Hepatocyte (in vitro differentiated cells): Measurements from ENCODE around the gene MLPH. TPM values are rescaled to one million over a fixed set of nuclear protein-coding genes. Genes with fewer than 3 reads are reported as not detected.

Experiments
- DNase-seq: peaks from one replicate; pipeline ENCODE4 v3.0.0-alpha.2; 2016; ENCODE audit warnings: low spot score
- H2AFZ ChIP-seq: fragments of 200-600 bp; sonication (generic); 2 replicates; pipeline ENCODE4 v1.6.0; 2016; ENCODE audit warnings: antibody characterized with exemption, mild to moderate bottlenecking
- H3K27ac ChIP-seq: fragments of 200-600 bp; sonication (generic); 2 replicates; pipeline ENCODE4 v1.5.1; 2016; ENCODE audit warnings: mild to moderate bottlenecking
- H3K27me3 ChIP-seq: fragments of 200-600 bp; sonication (generic); 2 replicates; pipeline ENCODE4 v1.6.1; 2016
- H3K36me3 ChIP-seq: fragments of 200-600 bp; sonication (generic); replicated peaks from 2 replicates; pipeline ENCODE4 v1.5.1; 2016; ENCODE audit warnings: low read depth; ENCODE audit not compliant: insufficient read depth
- H3K4me1 ChIP-seq: fragments of 200-600 bp; sonication (generic); 2 replicates; pipeline ENCODE4 v1.5.1; 2016; ENCODE audit warnings: mild to moderate bottlenecking, moderate library complexity; ENCODE audit not compliant: insufficient read depth
- H3K4me2 ChIP-seq: fragments of 200-600 bp; sonication (generic); 2 replicates; pipeline ENCODE4 v1.6.0; 2016
- H3K4me3 ChIP-seq: fragments of 200-600 bp; sonication (generic); 2 replicates; pipeline ENCODE4 v1.5.1; 2016; ENCODE audit warnings: mild to moderate bottlenecking
- H3K79me2 ChIP-seq: fragments of 200-600 bp; sonication (generic); 2 replicates; pipeline ENCODE4 v1.6.0; 2017; ENCODE audit warnings: mild to moderate bottlenecking
- H3K9me2 ChIP-seq: fragments of 200-600 bp; sonication (generic); replicated peaks from 2 replicates; pipeline ENCODE4 v1.6.0; 2017; ENCODE audit warnings: mild to moderate bottlenecking; ENCODE audit not compliant: insufficient read depth
- H3K9me3 ChIP-seq: fragments of 200-600 bp; sonication (generic); 2 replicates; pipeline ENCODE4 v1.5.1; 2016; ENCODE audit warnings: low read depth, mild to moderate bottlenecking
- H4K20me1 ChIP-seq: fragments of 200-600 bp; sonication (generic); 2 replicates; pipeline ENCODE4 v1.6.0; 2016; ENCODE audit warnings: mild to moderate bottlenecking; ENCODE audit not compliant: insufficient read depth, poor library complexity, severe bottlenecking
- EZH2 ChIP-seq: fragments of 200-600 bp; sonication (generic); IDR thresholded peaks from 2 replicates; pipeline ENCODE4 v1.6.1; 2016; ENCODE audit warnings: antibody characterized with exemption, mild to moderate bottlenecking, borderline replicate concordance
- EZH2phosphoT487 ChIP-seq: fragments of 200-600 bp; sonication (generic); IDR thresholded peaks from one replicate; pipeline ENCODE4 v1.6.1; 2018; ENCODE audit warnings: antibody characterized with exemption, mild to moderate bottlenecking, low read depth, moderate library complexity; ENCODE audit not compliant: unreplicated experiment, severe bottlenecking
- WGBS: methylation state at CpG from one replicate; pipeline ENCODE4 v1.1.6; 2016; ENCODE audit warnings: low lambda C conversion rate; ENCODE audit errors: missing lambda C conversion rate; 5-methylcytosine and 5-hydroxymethylcytosine counted together
- polyA plus RNA-seq: library from polyadenylated mRNA; unstranded; fragments of >200 nt; fragmentation: Nextera tagmentation; extraction: Ambion mirVana; gene quantifications from 2 replicates; pipeline ENCODE4 v1.2.1, GENCODE V29; 2016
- total RNA-seq: library from RNA; depleted of rRNA; stranded (reverse); fragments of >200 nt; gene quantifications from 2 replicates; pipeline ENCODE4 v1.2.3, GENCODE V29; 2014
- TF ChIP-seq, protein P1 (sequence below): fragments of 200-600 bp; sonication (generic); IDR thresholded peaks from 2 replicates; pipeline ENCODE4 v1.5.1; 2016; ENCODE audit warnings: antibody characterized with exemption, mild to moderate bottlenecking; ENCODE audit not compliant: poor library complexity

The MLPH gene
- total and polyA plus RNA-seq, 2 experiments from 2014 or later, result 6.7 to 12.3 TPM

DNA sequence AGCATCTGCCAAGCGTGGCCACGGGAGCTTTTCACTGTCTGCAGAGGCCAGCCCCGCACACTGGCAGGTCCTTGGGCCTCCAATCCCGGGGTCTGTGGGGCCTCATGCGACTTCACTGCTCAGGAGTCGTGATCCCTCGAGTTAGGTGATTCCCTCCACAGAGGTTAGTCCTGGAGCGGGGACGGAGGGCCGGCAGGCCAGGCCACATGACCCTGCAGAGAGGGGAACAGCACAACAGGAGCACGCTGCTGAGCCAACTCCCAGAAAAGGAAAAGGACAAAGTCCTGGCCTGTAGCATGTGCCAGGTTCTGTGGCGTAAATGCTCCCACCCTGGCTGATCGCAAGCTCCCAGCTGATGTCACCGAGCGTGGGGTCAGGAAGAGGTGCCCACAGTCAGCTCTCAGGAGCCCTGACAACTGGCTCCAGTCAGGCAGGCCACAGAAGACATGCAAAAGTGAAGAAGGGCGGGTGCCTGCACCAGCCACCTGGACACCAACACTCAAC is 64.1 kb downstream of the MLPH start:
- 91% methylated on average over 16 of the region's 16 CpGs for WGBS
- no peak overlapping the region for H3K27ac ChIP-seq
- no peak for DNase-seq
- TF ChIP-seq EZH2 (no peak), EZH2phosphoT487 (no peak)
- TF ChIP-seq, protein P1, sequence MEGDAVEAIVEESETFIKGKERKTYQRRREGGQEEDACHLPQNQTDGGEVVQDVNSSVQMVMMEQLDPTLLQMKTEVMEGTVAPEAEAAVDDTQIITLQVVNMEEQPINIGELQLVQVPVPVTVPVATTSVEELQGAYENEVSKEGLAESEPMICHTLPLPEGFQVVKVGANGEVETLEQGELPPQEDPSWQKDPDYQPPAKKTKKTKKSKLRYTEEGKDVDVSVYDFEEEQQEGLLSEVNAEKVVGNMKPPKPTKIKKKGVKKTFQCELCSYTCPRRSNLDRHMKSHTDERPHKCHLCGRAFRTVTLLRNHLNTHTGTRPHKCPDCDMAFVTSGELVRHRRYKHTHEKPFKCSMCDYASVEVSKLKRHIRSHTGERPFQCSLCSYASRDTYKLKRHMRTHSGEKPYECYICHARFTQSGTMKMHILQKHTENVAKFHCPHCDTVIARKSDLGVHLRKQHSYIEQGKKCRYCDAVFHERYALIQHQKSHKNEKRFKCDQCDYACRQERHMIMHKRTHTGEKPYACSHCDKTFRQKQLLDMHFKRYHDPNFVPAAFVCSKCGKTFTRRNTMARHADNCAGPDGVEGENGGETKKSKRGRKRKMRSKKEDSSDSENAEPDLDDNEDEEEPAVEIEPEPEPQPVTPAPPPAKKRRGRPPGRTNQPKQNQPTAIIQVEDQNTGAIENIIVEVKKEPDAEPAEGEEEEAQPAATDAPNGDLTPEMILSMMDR, result no peak
- peaks cover 4% of the 10 kb centered on the region for H3K4me1 ChIP-seq
- peaks cover 4% of the 10 kb centered on the region for H3K9me3 ChIP-seq
- no peak overlapping the region for H2AFZ ChIP-seq
- H3K4me2 ChIP-seq, result no peak overlapping the region
- H4K20me1 ChIP-seq, result no peaks in the 10 kb centered on the region
- H3K4me3 ChIP-seq, result no peak overlapping the region
- H3K9me2 ChIP-seq, result no peaks in the 10 kb centered on the region
- H3K36me3 ChIP-seq, result no peaks in the 10 kb centered on the region
- H3K79me2 ChIP-seq, result no peaks in the 10 kb centered on the region
- no peaks in the 10 kb centered on the region for H3K27me3 ChIP-seq

GRCh38 chr2:237552908-237553307 is 65.9 kb downstream of the MLPH start:
- Histone ChIP-seq H3K4me3 (no peak overlapping the region), H3K9me2 (no peaks in the 10 kb centered on the region), H3K79me2 (no peaks in the 10 kb centered on the region), H3K27me3 (no peaks in the 10 kb centered on the region), H3K36me3 (no peaks in the 10 kb centered on the region), H3K27ac (no peak overlapping the region), H3K9me3 (peaks cover 4% of the 10 kb centered on the region), H4K20me1 (no peaks in the 10 kb centered on the region), H3K4me2 (no peak overlapping the region), H2AFZ (no peak overlapping the region), H3K4me1 (peaks cover 4% of the 10 kb centered on the region)
- TF ChIP-seq EZH2phosphoT487 (no peak), EZH2 (no peak)
- TF ChIP-seq, protein P1, result no peak
- DNase-seq, result no peak
- 85% methylated on average over 6 of the region's 6 CpGs for WGBS

- no peak for DNase-seq
- no peaks in the 10 kb centered on the region for H3K9me2 ChIP-seq
- H4K20me1 ChIP-seq, result no peaks in the 10 kb centered on the region
- 80% methylated on average over 7 of the region's 7 CpGs for WGBS
- no peak overlapping the region for H3K27ac ChIP-seq
- peaks cover 4% of the 10 kb centered on the region for H3K9me3 ChIP-seq
- H3K4me3 ChIP-seq, result no peak overlapping the region
- H2AFZ ChIP-seq, result no peak overlapping the region
- no peaks in the 10 kb centered on the region for H3K4me1 ChIP-seq
- H3K4me2 ChIP-seq, result no peak overlapping the region
- no peaks in the 10 kb centered on the region for H3K79me2 ChIP-seq
- H3K27me3 ChIP-seq, result no peaks in the 10 kb centered on the region
- no peak for TF ChIP-seq EZH2
- TF ChIP-seq, protein P1, result no peak
- no peak for TF ChIP-seq EZH2phosphoT487
- no peaks in the 10 kb centered on the region for H3K36me3 ChIP-seq
Measured at GRCh38 chr2:237553948-237554347, 66.9 kb downstream of the MLPH start.

DNA sequence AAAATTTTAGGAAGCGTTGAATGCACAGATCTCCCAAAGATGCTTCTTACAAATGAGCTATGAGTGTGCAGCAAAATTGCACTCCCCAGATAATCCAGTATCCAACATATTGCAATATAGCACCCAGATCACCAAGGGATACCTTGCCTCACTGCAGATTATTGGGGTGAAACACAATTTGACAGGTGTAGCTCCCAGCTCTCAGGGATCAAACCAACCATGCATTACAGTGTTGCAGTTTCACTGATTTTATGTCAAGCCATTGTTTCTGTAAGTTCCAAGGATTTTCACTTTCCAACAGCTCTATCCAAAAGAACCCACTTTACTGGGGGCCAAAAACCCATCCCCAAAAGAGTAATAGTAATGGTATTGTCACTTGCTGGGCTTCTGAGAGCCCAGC is 68.5 kb downstream of the MLPH start:
- no peaks in the 10 kb centered on the region for H3K36me3 ChIP-seq
- H3K9me2 ChIP-seq, result no peaks in the 10 kb centered on the region
- 100% methylated on average over 1 of the region's 1 CpG for WGBS

More for the DNA sequence above, 68.5 kb downstream of the MLPH start:
- H3K79me2 ChIP-seq, result no peaks in the 10 kb centered on the region
- H4K20me1 ChIP-seq, result no peaks in the 10 kb centered on the region
- no peak for DNase-seq
- no peak overlapping the region for H3K4me3 ChIP-seq
- no peaks in the 10 kb centered on the region for H3K27me3 ChIP-seq
- H3K4me1 ChIP-seq, result no peaks in the 10 kb centered on the region
- H3K9me3 ChIP-seq, result peaks cover 4% of the 10 kb centered on the region
- H3K4me2 ChIP-seq, result no peak overlapping the region
- no peak overlapping the region for H2AFZ ChIP-seq
- no peak overlapping the region for H3K27ac ChIP-seq
- TF ChIP-seq EZH2phosphoT487 (no peak), EZH2 (no peak)
- TF ChIP-seq, protein P1, result no peak
